CD4-positive, CD25-positive, alpha-beta regulatory T cell (primary cell): Measurements from ENCODE around the gene DEFB128. TPM values are rescaled to one million over a fixed set of nuclear protein-coding genes. Genes with fewer than 3 reads are reported as not detected.
A peak's percentile ranks its signal among the peaks of the same experiment; 100 is the strongest.
"Not testable (repeated sequence)": the region's sequence is repeated elsewhere in the genome, so short reads cannot be mapped to it uniquely, and the experiment has no call there.

Experiments
- ATAC-seq, 2 donors: fragments of 150-1000 bp; cut with Tn5 transposase; one replicate each; pipeline ENCODE4 v1.10.0; 2021; ENCODE audit warnings: low read depth in 2 of 2, moderate number of reproducible peaks in 2 of 2, moderate library complexity in 1 of 2
- DNase-seq, 3 donors: peaks; one replicate each; pipeline versions ENCODE4 v3.0.0 to v3.0.0-alpha.2; 2012 to 2022; ENCODE audit warnings: mixed read lengths in 1 of 3
- H3K27ac ChIP-seq: one replicate; pipeline ENCODE4 v1.7.0; 2013; ENCODE audit warnings: mild to moderate bottlenecking, low read length; ENCODE audit not compliant: insufficient read depth, poor library complexity, severe bottlenecking
- H3K27me3 ChIP-seq: one replicate; pipeline ENCODE4 v1.7.0; 2013; ENCODE audit warnings: low read length; ENCODE audit not compliant: control insufficient read depth, insufficient read depth
- H3K36me3 ChIP-seq: one replicate; pipeline ENCODE4 v1.7.0; 2013; ENCODE audit warnings: mild to moderate bottlenecking, low read length, moderate library complexity; ENCODE audit not compliant: control insufficient read depth, insufficient read depth
- H3K4me1 ChIP-seq: 2 replicates; pipeline ENCODE4 v1.7.0; 2013; ENCODE audit warnings: mild to moderate bottlenecking, low read length; ENCODE audit not compliant: insufficient read depth, control insufficient read depth, poor library complexity, severe bottlenecking
- H3K4me3 ChIP-seq: one replicate; pipeline ENCODE4 v1.7.0; 2013; ENCODE audit warnings: low read depth, mild to moderate bottlenecking, low read length, moderate library complexity
- H3K9me3 ChIP-seq, 2 experiments: 1 replicate in 1 of 2; 2 replicates in 1 of 2; pipeline ENCODE4 v1.7.0; 2013; ENCODE audit warnings: low read length in 2 of 2, mild to moderate bottlenecking in 1 of 2, moderate library complexity in 1 of 2; ENCODE audit not compliant: control insufficient read depth in 2 of 2
- H3K27ac Mint-ChIP-seq, 3 donors: one replicate each; pipeline ENCODE4 v1.8.0; 2020 to 2022; ENCODE audit warnings: mild to moderate bottlenecking in 3 of 3, mixed read lengths in 3 of 3, moderate library complexity in 2 of 3
- H3K27me3 Mint-ChIP-seq: one replicate; pipeline ENCODE4 v1.8.0; 2022; ENCODE audit warnings: mild to moderate bottlenecking, mixed read lengths
- H3K36me3 Mint-ChIP-seq: one replicate; pipeline ENCODE4 v1.8.0; 2020; ENCODE audit warnings: mixed read lengths
- H3K4me1 Mint-ChIP-seq, 4 donors: one replicate each; pipeline ENCODE4 v1.8.0; 2020 to 2022; ENCODE audit warnings: mixed read lengths in 4 of 4, mild to moderate bottlenecking in 1 of 4
- H3K4me3 Mint-ChIP-seq, 4 donors: one replicate each; pipeline ENCODE4 v1.8.0; 2020 to 2022; ENCODE audit warnings: mild to moderate bottlenecking in 4 of 4, mixed read lengths in 4 of 4, moderate library complexity in 3 of 4
- H3K9me3 Mint-ChIP-seq, 7 donors: one replicate each; pipeline ENCODE4 v1.8.0; 2020 to 2022; ENCODE audit warnings: mixed read lengths in 7 of 7, mild to moderate bottlenecking in 3 of 7, moderate library complexity in 2 of 7
- polyA plus RNA-seq, 4 donors: library from polyadenylated mRNA; unstranded; fragments of 300-500 nt; fragmentation: Illumina TruSeq; gene quantifications; one replicate each; pipeline ENCODE4 v1.2.3, GENCODE V29; 2021
- total RNA-seq: library from RNA; stranded (reverse); gene quantifications from one replicate; pipeline ENCODE4 v1.2.3, GENCODE V29; 2022

DEFB128 gene
- total RNA-seq, result not detected
- not detected for polyA plus RNA-seq

GRCh38 chr20:189611-190010 is at the start of gene DEFB128:
Gene DEFB128, minus strand, starts transcription at chr20:189711. Its CDS starts 88 bp downstream, at chr20:189623.
- Mint-ChIP-seq H3K4me1 (no peaks in the 10 kb centered on the region), H3K27me3 (peaks cover 40% of the 10 kb centered on the region), H3K9me3 (peaks cover 0 to 16% (median 1%) of the 10 kb centered on the region in 7 donors), H3K4me3 (no peak within 1 kb of the TSS), H3K36me3 (no peaks in the 10 kb centered on the region), H3K27ac (no peak within 1 kb of the TSS)
- Histone ChIP-seq H3K4me3 (no peak within 1 kb of the TSS), H3K9me3 (no peaks in the 10 kb centered on the region), H3K4me1 (no peaks in the 10 kb centered on the region), H3K27me3 (peaks cover 16% of the 10 kb centered on the region), H3K27ac (no peak within 1 kb of the TSS), H3K36me3 (no peaks in the 10 kb centered on the region)
- ATAC-seq (no peak), DNase-seq (no peak)

- Histone ChIP-seq H3K36me3 (no peaks in the 10 kb centered on the region), H3K27me3 (peaks cover 5% of the 10 kb centered on the region), H3K4me1 (peaks cover 10% of the 10 kb centered on the region), H3K4me3 (peak overlapping the region; percentile 67), H3K9me3 (no peaks in the 10 kb centered on the region), H3K27ac (peak overlapping the region; percentile 18)
- peaks cover 9 to 27% (median 12%) of the 10 kb centered on the region in 4 donors for H3K4me1 Mint-ChIP-seq
- no peaks in the 10 kb centered on the region for H3K36me3 Mint-ChIP-seq
- DNase-seq (peak in 2 of 3 donors; percentile 6 to 70), ATAC-seq (peak; percentile 64 to 68)
- H3K27ac Mint-ChIP-seq, result peak overlapping the region; percentile 74 to 94 (median 88)
- H3K4me3 Mint-ChIP-seq, result peak overlapping the region in 2 of 4 donors; percentile 72 to 83
- H3K9me3 Mint-ChIP-seq, result no peaks in the 10 kb centered on the region
- H3K27me3 Mint-ChIP-seq, result peaks cover 10% of the 10 kb centered on the region
Measured at GRCh38 chr20:237929-238328, 48.4 kb upstream of the DEFB128 start.

- H3K36me3 ChIP-seq, result no peaks in the 10 kb centered on the region
- Mint-ChIP-seq H3K4me1 (peaks cover 9 to 27% (median 12%) of the 10 kb centered on the region in 4 donors), H3K27me3 (peaks cover 5% of the 10 kb centered on the region), H3K27ac (peak overlapping the region; percentile 74 to 94 (median 88)), H3K9me3 (no peaks in the 10 kb centered on the region), H3K4me3 (peak overlapping the region in 3 of 4 donors; percentile 9 to 83 (median 72)), H3K36me3 (no peaks in the 10 kb centered on the region)
- H3K4me1 ChIP-seq, result peaks cover 10% of the 10 kb centered on the region
- peak overlapping the region; percentile 18 for H3K27ac ChIP-seq
- DNase-seq, result peak in 1 of 3 donors; percentile 28
- ATAC-seq, result no peak
- H3K9me3 ChIP-seq, result no peaks in the 10 kb centered on the region
- peaks cover 3% of the 10 kb centered on the region for H3K27me3 ChIP-seq
- peak overlapping the region; percentile 67 for H3K4me3 ChIP-seq
Measured at GRCh38 chr20:237489-237888, 48.0 kb upstream of the DEFB128 start.

- Histone ChIP-seq H3K4me3 (no peak overlapping the region), H3K4me1 (peaks cover 10% of the 10 kb centered on the region), H3K27ac (no peak overlapping the region), H3K27me3 (no peaks in the 10 kb centered on the region), H3K36me3 (no peaks in the 10 kb centered on the region), H3K9me3 (no peaks in the 10 kb centered on the region)
- Mint-ChIP-seq H3K27ac (no peak overlapping the region), H3K36me3 (no peaks in the 10 kb centered on the region), H3K4me1 (peaks cover 9 to 27% (median 12%) of the 10 kb centered on the region in 4 donors), H3K4me3 (no peak overlapping the region), H3K27me3 (no peaks in the 10 kb centered on the region), H3K9me3 (no peaks in the 10 kb centered on the region)
- no peak for ATAC-seq
- DNase-seq, result no peak
Measured at GRCh38 chr20:235891-236290, 46.4 kb upstream of the DEFB128 start.

- H3K27ac Mint-ChIP-seq, result peak overlapping the region in 1 of 3 donors; percentile 16
- no peaks in the 10 kb centered on the region for H3K36me3 ChIP-seq
- H3K27ac ChIP-seq, result no peak overlapping the region
- no peaks in the 10 kb centered on the region for H3K9me3 ChIP-seq
- no peak overlapping the region for H3K4me3 Mint-ChIP-seq
- H3K27me3 ChIP-seq, result peaks cover 7% of the 10 kb centered on the region
- peaks cover 0 to 18% (median 0%) of the 10 kb centered on the region in 4 donors for H3K4me1 Mint-ChIP-seq
- DNase-seq (no peak), ATAC-seq (no peak)
- no peak overlapping the region for H3K4me3 ChIP-seq
- H3K4me1 ChIP-seq, result no peaks in the 10 kb centered on the region
- H3K36me3 Mint-ChIP-seq, result no peaks in the 10 kb centered on the region
- peaks cover 29% of the 10 kb centered on the region for H3K27me3 Mint-ChIP-seq
- H3K9me3 Mint-ChIP-seq, result peaks cover 0 to 3% (median 0%) of the 10 kb centered on the region in 7 donors
Measured at GRCh38 chr20:227439-228105, 38.1 kb upstream of the DEFB128 start.

GRCh38 chr20:226958-227357 is 37.4 kb upstream of the DEFB128 start, which contains the start of gene DEFB129:
Gene DEFB129, plus strand, starts transcription at chr20:227258. Its CDS starts 31 bp downstream, at chr20:227289.
- Mint-ChIP-seq H3K9me3 (peaks cover 0 to 3% (median 0%) of the 10 kb centered on the region in 7 donors), H3K27ac (peak within 1 kb of the TSS in 2 of 3 donors; percentile 16 to 29), H3K4me3 (no peak within 1 kb of the TSS), H3K27me3 (peaks cover 34% of the 10 kb centered on the region), H3K4me1 (peaks cover 0 to 18% (median 0%) of the 10 kb centered on the region in 4 donors), H3K36me3 (no peaks in the 10 kb centered on the region)
- H3K9me3 ChIP-seq, result no peaks in the 10 kb centered on the region
- ATAC-seq (no peak), DNase-seq (no peak)
- no peak within 1 kb of the TSS for H3K4me3 ChIP-seq
- no peaks in the 10 kb centered on the region for H3K36me3 ChIP-seq
- H3K4me1 ChIP-seq, result no peaks in the 10 kb centered on the region
- H3K27me3 ChIP-seq, result peaks cover 10% of the 10 kb centered on the region
- H3K27ac ChIP-seq, result no peak within 1 kb of the TSS

DNA sequence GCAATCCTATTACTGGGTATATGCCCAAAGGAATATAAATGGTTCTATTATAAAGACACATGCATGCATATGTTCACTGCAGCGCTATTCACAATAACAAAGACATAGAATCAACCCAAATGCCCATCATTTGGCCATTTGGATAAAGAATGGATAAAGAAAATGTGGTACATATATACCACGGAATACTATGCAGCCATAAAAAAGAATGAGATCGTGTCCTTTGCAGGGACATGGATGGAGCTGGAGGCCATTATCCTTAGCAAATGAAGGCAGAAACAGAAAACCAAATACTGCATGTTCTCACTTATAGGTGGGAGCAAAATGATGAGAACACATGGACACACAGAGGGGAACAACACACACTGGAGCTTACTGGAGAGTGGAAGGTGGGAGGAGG is 36.4 kb upstream of the DEFB128 start:
- not testable (repeated sequence) for H3K27ac Mint-ChIP-seq

More for the DNA sequence above, 36.4 kb upstream of the DEFB128 start:
- Mint-ChIP-seq H3K4me1 (peaks cover 0 to 18% (median 0%) of the 10 kb centered on the region in 4 donors), H3K27me3 (peaks cover 43% of the 10 kb centered on the region)
- not testable (repeated sequence) for DNase-seq, H3K4me1 ChIP-seq, H3K4me3 Mint-ChIP-seq, H3K4me3 ChIP-seq, H3K36me3 Mint-ChIP-seq, H3K9me3 ChIP-seq, H3K9me3 Mint-ChIP-seq, H3K36me3 ChIP-seq, H3K27ac ChIP-seq, ATAC-seq
- peaks cover 12% of the 10 kb centered on the region for H3K27me3 ChIP-seq
